Measurements from ENCODE around the gene SGCE.

Gene SGCE

DNA sequence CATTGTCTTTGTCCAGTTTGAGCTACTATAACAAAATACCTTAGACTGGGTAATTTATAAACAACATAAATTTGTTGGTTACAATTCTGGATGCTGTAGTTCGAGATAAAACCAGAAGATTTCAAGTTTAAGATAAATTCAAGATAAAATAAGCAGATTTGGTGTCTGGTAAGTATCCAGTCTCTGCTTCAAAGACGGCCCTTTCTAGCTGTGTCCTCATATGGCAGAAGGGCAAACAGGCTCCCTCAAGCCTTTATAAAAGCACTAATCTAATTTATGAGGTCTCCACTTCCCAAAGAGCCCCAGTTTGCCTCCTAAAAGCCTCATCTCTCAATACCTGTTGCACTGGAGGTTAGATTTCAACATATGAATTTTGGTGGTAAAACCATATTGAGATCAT is 31.1 kb upstream of the SGCE start:
- DNase-seq, result no peak
- H2AK5ac ChIP-seq (ENCODE audit: low read length), result no peak overlapping the region
- H2AFZ ChIP-seq (ENCODE audit: insufficient read depth, low read length, poor library complexity), result no peak overlapping the region
- no peak overlapping the region for H3K9ac ChIP-seq (ENCODE audit: low read length)
- H2BK120ac ChIP-seq (ENCODE audit: insufficient read depth, low read length, poor library complexity), result no peak overlapping the region
- no peak overlapping the region for H3K14ac ChIP-seq (ENCODE audit: low read length)
- no peak overlapping the region for H3K4me2 ChIP-seq (ENCODE audit: low read length)
- no peak overlapping the region for H2BK5ac ChIP-seq (ENCODE audit: low read depth, low read length, poor library complexity)
- H4K91ac ChIP-seq (ENCODE audit: low read depth, low read length), result no peak overlapping the region
- H3K36me3 ChIP-seq (ENCODE audit: control insufficient read depth in 1 of 2, insufficient read depth in 2 of 2, low read length in 2 of 2), result no peaks in the 10 kb centered on the region
- no peak overlapping the region for H4K12ac ChIP-seq (ENCODE audit: low read depth, low read length)
- WGBS (ENCODE audit: extremely low coverage, insufficient coverage, insufficient read length), result no CpG with 5 or more reads among the region's 2 CpGs
- peaks cover 0 to 1% of the 10 kb centered on the region in 2 experiments for H3K4me1 ChIP-seq (ENCODE audit: control insufficient read depth in 1 of 2, insufficient read depth in 2 of 2, low read length in 2 of 2)
- no peak overlapping the region for H3K27ac ChIP-seq (ENCODE audit: low read depth, low read length)
- no peak overlapping the region for H2BK12ac ChIP-seq (ENCODE audit: low read length)
- H3K23ac ChIP-seq (ENCODE audit: low read length), result no peak overlapping the region
- no peak overlapping the region for H3K4me3 ChIP-seq (ENCODE audit: low read depth, low read length)
- H3K79me1 ChIP-seq (ENCODE audit: low read length), result no peaks in the 10 kb centered on the region
- H3K18ac ChIP-seq (ENCODE audit: low read length), result no peak overlapping the region
- no peaks in the 10 kb centered on the region for H3K27me3 ChIP-seq (ENCODE audit: insufficient read depth, low read length)
- H3K9me3 ChIP-seq (ENCODE audit: insufficient read depth, low read depth, low read length), result no peaks in the 10 kb centered on the region
- H3K79me2 ChIP-seq (ENCODE audit: control insufficient read depth, insufficient read depth, low read length, poor library complexity), result no peaks in the 10 kb centered on the region
- H4K8ac ChIP-seq (ENCODE audit: low read depth, low read length), result no peak overlapping the region
- no peak overlapping the region for H3K4ac ChIP-seq (ENCODE audit: low read depth, low read length)

DNA sequence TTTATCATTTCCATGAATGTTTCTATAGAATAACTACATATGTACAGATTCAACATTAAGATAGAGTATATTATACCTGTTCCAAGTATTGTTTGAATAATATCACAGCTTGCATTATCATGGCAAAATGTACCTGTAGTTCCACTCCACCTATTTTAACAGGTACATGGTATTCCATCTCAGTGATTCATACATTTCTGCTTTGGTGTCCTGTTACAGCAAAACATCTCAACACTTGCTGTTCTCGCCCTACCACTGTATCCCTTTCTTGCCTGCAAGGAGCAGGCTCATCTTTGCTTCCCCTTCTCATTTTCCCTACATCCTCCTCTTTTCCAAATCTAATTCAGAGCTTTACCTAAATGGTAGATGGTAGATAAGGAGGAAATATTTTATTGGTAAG is 27.1 kb upstream of the SGCE start:
- no CpG with 5 or more reads among the region's 1 CpG for WGBS (ENCODE audit: extremely low coverage, insufficient coverage, insufficient read length)
- Histone ChIP-seq H3K4me1 (ENCODE audit: control insufficient read depth in 1 of 2, insufficient read depth in 2 of 2, low read length in 2 of 2) (peaks cover 0 to 1% of the 10 kb centered on the region in 2 experiments), H3K4ac (ENCODE audit: low read depth, low read length) (no peak overlapping the region), H3K79me1 (ENCODE audit: low read length) (no peaks in the 10 kb centered on the region), H3K23ac (ENCODE audit: low read length) (no peak overlapping the region), H2AFZ (ENCODE audit: insufficient read depth, low read length, poor library complexity) (no peak overlapping the region), H4K12ac (ENCODE audit: low read depth, low read length) (no peak overlapping the region), H2AK5ac (ENCODE audit: low read length) (no peak overlapping the region), H3K27me3 (ENCODE audit: insufficient read depth, low read length) (no peaks in the 10 kb centered on the region), H3K4me3 (ENCODE audit: low read depth, low read length) (no peak overlapping the region), H4K91ac (ENCODE audit: low read depth, low read length) (no peak overlapping the region), H2BK120ac (ENCODE audit: insufficient read depth, low read length, poor library complexity) (no peak overlapping the region), H4K8ac (ENCODE audit: low read depth, low read length) (no peak overlapping the region), H3K9ac (ENCODE audit: low read length) (no peak overlapping the region), H3K9me3 (ENCODE audit: insufficient read depth, low read depth, low read length) (no peaks in the 10 kb centered on the region), H2BK12ac (ENCODE audit: low read length) (no peak overlapping the region), H3K14ac (ENCODE audit: low read length) (no peak overlapping the region), H2BK5ac (ENCODE audit: low read depth, low read length, poor library complexity) (no peak overlapping the region), H3K4me2 (ENCODE audit: low read length) (no peak overlapping the region), H3K36me3 (ENCODE audit: control insufficient read depth in 1 of 2, insufficient read depth in 2 of 2, low read length in 2 of 2) (no peaks in the 10 kb centered on the region), H3K18ac (ENCODE audit: low read length) (no peak overlapping the region), H3K27ac (ENCODE audit: low read depth, low read length) (no peak overlapping the region), H3K79me2 (ENCODE audit: control insufficient read depth, insufficient read depth, low read length, poor library complexity) (no peaks in the 10 kb centered on the region)
- DNase-seq, result no peak

DNA sequence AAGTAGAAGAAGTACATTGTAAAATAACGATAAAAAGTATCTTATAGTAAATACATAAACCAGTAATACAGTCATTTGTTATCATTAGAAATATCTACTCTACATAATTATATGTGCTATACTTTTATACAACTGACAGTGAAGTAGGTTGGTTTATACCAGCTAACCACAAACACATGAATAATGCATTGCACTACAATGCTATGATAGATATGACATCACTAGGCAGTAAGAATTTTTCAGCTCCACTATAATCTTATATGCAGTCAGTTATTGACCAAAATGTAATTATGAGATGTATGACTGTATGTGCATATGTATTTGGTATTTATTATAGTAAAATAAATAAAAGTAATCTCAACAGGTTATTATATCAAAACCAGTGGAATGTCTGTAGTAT is 23.4 kb upstream of the SGCE start:
- H3K4ac ChIP-seq (ENCODE audit: low read depth, low read length), result no peak overlapping the region
- H3K79me2 ChIP-seq (ENCODE audit: control insufficient read depth, insufficient read depth, low read length, poor library complexity), result no peaks in the 10 kb centered on the region
- H2BK120ac ChIP-seq (ENCODE audit: insufficient read depth, low read length, poor library complexity), result no peak overlapping the region
- no peak overlapping the region for H3K9ac ChIP-seq (ENCODE audit: low read length)
- no peak overlapping the region for H2AK5ac ChIP-seq (ENCODE audit: low read length)
- H3K18ac ChIP-seq (ENCODE audit: low read length), result no peak overlapping the region
- H4K8ac ChIP-seq (ENCODE audit: low read depth, low read length), result no peak overlapping the region
- H3K23ac ChIP-seq (ENCODE audit: low read length), result no peak overlapping the region
- H4K91ac ChIP-seq (ENCODE audit: low read depth, low read length), result no peak overlapping the region
- H2BK12ac ChIP-seq (ENCODE audit: low read length), result no peak overlapping the region
- H3K4me2 ChIP-seq (ENCODE audit: low read length), result no peak overlapping the region
- H3K9me3 ChIP-seq (ENCODE audit: insufficient read depth, low read depth, low read length), result no peaks in the 10 kb centered on the region
- H4K12ac ChIP-seq (ENCODE audit: low read depth, low read length), result no peak overlapping the region
- no peak overlapping the region for H3K4me3 ChIP-seq (ENCODE audit: low read depth, low read length)
- H3K36me3 ChIP-seq (ENCODE audit: control insufficient read depth in 1 of 2, insufficient read depth in 2 of 2, low read length in 2 of 2), result no peaks in the 10 kb centered on the region
- H2BK5ac ChIP-seq (ENCODE audit: low read depth, low read length, poor library complexity), result no peak overlapping the region
- no peak overlapping the region for H2AFZ ChIP-seq (ENCODE audit: insufficient read depth, low read length, poor library complexity)
- no peaks in the 10 kb centered on the region for H3K4me1 ChIP-seq (ENCODE audit: control insufficient read depth in 1 of 2, insufficient read depth in 2 of 2, low read length in 2 of 2)
- WGBS (ENCODE audit: extremely low coverage, insufficient coverage, insufficient read length), result no CpG with 5 or more reads among the region's 1 CpG
- H3K79me1 ChIP-seq (ENCODE audit: low read length), result no peaks in the 10 kb centered on the region
- H3K14ac ChIP-seq (ENCODE audit: low read length), result no peak overlapping the region
- no peaks in the 10 kb centered on the region for H3K27me3 ChIP-seq (ENCODE audit: insufficient read depth, low read length)
- no peak for DNase-seq
- H3K27ac ChIP-seq (ENCODE audit: low read depth, low read length), result no peak overlapping the region

DNA sequence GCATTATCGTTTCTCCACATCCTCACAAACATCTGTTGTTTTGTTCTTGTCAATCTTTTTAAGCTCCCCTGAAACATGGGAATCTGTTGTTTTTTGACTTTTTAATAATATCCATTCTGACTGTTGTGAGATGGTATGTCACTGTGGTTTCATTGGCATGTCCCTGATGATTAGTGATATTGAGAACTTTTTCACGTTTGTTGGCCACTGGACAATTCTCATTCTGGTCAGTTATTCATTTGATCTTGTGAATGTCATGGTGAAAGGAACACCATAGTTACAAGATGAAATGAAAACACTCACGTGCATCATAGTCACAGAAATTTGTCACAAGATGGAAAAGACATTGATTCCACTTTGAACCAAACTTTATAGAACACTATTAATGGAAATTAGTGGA is 20.5 kb upstream of the SGCE start:
- H3K27me3 ChIP-seq (ENCODE audit: insufficient read depth, low read length), result no peaks in the 10 kb centered on the region
- WGBS (ENCODE audit: extremely low coverage, insufficient coverage, insufficient read length), result no CpG with 5 or more reads among the region's 3 CpGs
- no peaks in the 10 kb centered on the region for H3K79me2 ChIP-seq (ENCODE audit: control insufficient read depth, insufficient read depth, low read length, poor library complexity)
- H3K4ac ChIP-seq (ENCODE audit: low read depth, low read length), result no peak overlapping the region
- H3K9ac ChIP-seq (ENCODE audit: low read length), result no peak overlapping the region
- H3K14ac ChIP-seq (ENCODE audit: low read length), result no peak overlapping the region
- H3K79me1 ChIP-seq (ENCODE audit: low read length), result no peaks in the 10 kb centered on the region
- no peaks in the 10 kb centered on the region for H3K4me1 ChIP-seq (ENCODE audit: control insufficient read depth in 1 of 2, insufficient read depth in 2 of 2, low read length in 2 of 2)
- no peak overlapping the region for H2BK5ac ChIP-seq (ENCODE audit: low read depth, low read length, poor library complexity)
- no peak overlapping the region for H4K8ac ChIP-seq (ENCODE audit: low read depth, low read length)
- H3K18ac ChIP-seq (ENCODE audit: low read length), result no peak overlapping the region
- H3K4me2 ChIP-seq (ENCODE audit: low read length), result no peak overlapping the region
- no peaks in the 10 kb centered on the region for H3K36me3 ChIP-seq (ENCODE audit: control insufficient read depth in 1 of 2, insufficient read depth in 2 of 2, low read length in 2 of 2)
- no peak overlapping the region for H3K4me3 ChIP-seq (ENCODE audit: low read depth, low read length)
- no peak overlapping the region for H2BK120ac ChIP-seq (ENCODE audit: insufficient read depth, low read length, poor library complexity)
- no peak overlapping the region for H2BK12ac ChIP-seq (ENCODE audit: low read length)
- H3K9me3 ChIP-seq (ENCODE audit: insufficient read depth, low read depth, low read length), result no peaks in the 10 kb centered on the region
- no peak for DNase-seq
- H2AFZ ChIP-seq (ENCODE audit: insufficient read depth, low read length, poor library complexity), result no peak overlapping the region
- H4K12ac ChIP-seq (ENCODE audit: low read depth, low read length), result no peak overlapping the region
- no peak overlapping the region for H2AK5ac ChIP-seq (ENCODE audit: low read length)
- no peak overlapping the region for H3K23ac ChIP-seq (ENCODE audit: low read length)
- no peak overlapping the region for H4K91ac ChIP-seq (ENCODE audit: low read depth, low read length)
- no peak overlapping the region for H3K27ac ChIP-seq (ENCODE audit: low read depth, low read length)

Data from trophoblast cell (in vitro differentiated cells and primary cell).